ENCODE measurements around the gene AKT3.

The AKT3 gene

DNA sequence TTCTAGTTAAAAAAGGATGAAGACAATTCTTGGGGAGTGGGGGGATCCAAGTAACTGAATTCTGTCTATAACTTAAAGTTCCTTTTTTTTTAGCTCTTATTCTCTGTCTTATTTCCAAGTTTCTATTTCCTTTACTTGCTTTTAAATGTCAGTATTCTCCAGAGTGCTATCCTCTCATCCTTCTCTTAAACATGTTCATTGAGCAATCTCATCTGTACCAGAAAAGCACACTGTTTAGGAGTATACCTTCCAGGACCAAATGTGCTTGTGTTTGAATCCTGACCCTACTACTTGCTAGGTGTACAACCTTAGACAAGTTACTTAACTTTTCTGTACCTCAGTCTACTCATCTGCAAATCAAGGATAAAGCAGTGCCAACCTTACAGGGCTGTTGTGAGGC, 50.1 kb downstream of the AKT3 start:
- no peaks in the 10 kb centered on the region for H3K79me1 ChIP-seq (ENCODE audit: low read length)
- no peak overlapping the region for H2BK5ac ChIP-seq (ENCODE audit: low read depth, low read length, poor library complexity)
- H3K4ac ChIP-seq (ENCODE audit: low read depth, low read length) = no peak overlapping the region
- no peaks in the 10 kb centered on the region for H3K36me3 ChIP-seq (ENCODE audit: control insufficient read depth in 1 of 2, insufficient read depth in 2 of 2, low read length in 2 of 2)
- no peak overlapping the region for H3K4me3 ChIP-seq (ENCODE audit: low read depth, low read length)
- no peak overlapping the region for H4K8ac ChIP-seq (ENCODE audit: low read depth, low read length)
- no peak overlapping the region for H3K27ac ChIP-seq (ENCODE audit: low read depth, low read length)
- H3K4me1 ChIP-seq (ENCODE audit: control insufficient read depth in 1 of 2, insufficient read depth in 2 of 2, low read length in 2 of 2) = peaks cover 4 to 5% of the 10 kb centered on the region in 2 experiments
- H3K18ac ChIP-seq (ENCODE audit: low read length) = no peak overlapping the region
- no peak overlapping the region for H2BK12ac ChIP-seq (ENCODE audit: low read length)
- no peaks in the 10 kb centered on the region for H3K27me3 ChIP-seq (ENCODE audit: insufficient read depth, low read length)
- no peaks in the 10 kb centered on the region for H3K79me2 ChIP-seq (ENCODE audit: control insufficient read depth, insufficient read depth, low read length, poor library complexity)
- H3K9ac ChIP-seq (ENCODE audit: low read length) = no peak overlapping the region
- no peak overlapping the region for H3K4me2 ChIP-seq (ENCODE audit: low read length)
- no peak overlapping the region for H3K14ac ChIP-seq (ENCODE audit: low read length)
- H4K12ac ChIP-seq (ENCODE audit: low read depth, low read length) = no peak overlapping the region
- H2AK5ac ChIP-seq (ENCODE audit: low read length) = no peak overlapping the region
- no peak overlapping the region for H2AFZ ChIP-seq (ENCODE audit: insufficient read depth, low read length, poor library complexity)
- H3K23ac ChIP-seq (ENCODE audit: low read length) = no peak overlapping the region
- H2BK120ac ChIP-seq (ENCODE audit: insufficient read depth, low read length, poor library complexity) = no peak overlapping the region
- no peak for DNase-seq
- no peaks in the 10 kb centered on the region for H3K9me3 ChIP-seq (ENCODE audit: insufficient read depth, low read depth, low read length)
- no peak overlapping the region for H4K91ac ChIP-seq (ENCODE audit: low read depth, low read length)

DNA sequence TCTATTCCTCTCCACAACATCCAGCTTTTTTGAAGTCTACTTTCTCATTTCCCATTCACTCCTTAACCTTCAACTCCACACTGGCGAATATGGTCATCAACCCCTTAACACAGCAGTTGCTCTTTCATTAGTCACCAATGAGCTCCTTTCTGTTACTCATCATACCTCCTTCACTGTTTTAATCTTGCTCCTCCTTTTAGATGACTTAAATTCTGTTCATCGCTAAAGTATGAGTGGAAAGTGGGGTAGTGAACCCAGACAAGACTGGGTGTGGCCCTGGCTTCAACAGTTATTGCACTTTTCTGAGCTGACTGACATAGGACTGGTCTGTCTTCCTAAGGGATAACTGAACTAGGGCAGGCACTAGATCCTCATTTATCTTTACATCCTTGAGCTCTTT, 51.3 kb downstream of the AKT3 start:
- Histone ChIP-seq H4K8ac (ENCODE audit: low read depth, low read length) (no peak overlapping the region), H3K36me3 (ENCODE audit: control insufficient read depth in 1 of 2, insufficient read depth in 2 of 2, low read length in 2 of 2) (no peaks in the 10 kb centered on the region), H3K79me2 (ENCODE audit: control insufficient read depth, insufficient read depth, low read length, poor library complexity) (no peaks in the 10 kb centered on the region), H3K4me3 (ENCODE audit: low read depth, low read length) (no peak overlapping the region), H3K23ac (ENCODE audit: low read length) (no peak overlapping the region), H3K27ac (ENCODE audit: low read depth, low read length) (no peak overlapping the region), H4K12ac (ENCODE audit: low read depth, low read length) (no peak overlapping the region), H3K79me1 (ENCODE audit: low read length) (no peaks in the 10 kb centered on the region), H4K91ac (ENCODE audit: low read depth, low read length) (no peak overlapping the region), H2BK12ac (ENCODE audit: low read length) (no peak overlapping the region), H3K14ac (ENCODE audit: low read length) (no peak overlapping the region), H3K4ac (ENCODE audit: low read depth, low read length) (no peak overlapping the region), H3K9me3 (ENCODE audit: insufficient read depth, low read depth, low read length) (no peaks in the 10 kb centered on the region), H2AK5ac (ENCODE audit: low read length) (no peak overlapping the region), H2BK5ac (ENCODE audit: low read depth, low read length, poor library complexity) (no peak overlapping the region), H2BK120ac (ENCODE audit: insufficient read depth, low read length, poor library complexity) (no peak overlapping the region), H3K27me3 (ENCODE audit: insufficient read depth, low read length) (no peaks in the 10 kb centered on the region), H3K18ac (ENCODE audit: low read length) (no peak overlapping the region), H3K4me2 (ENCODE audit: low read length) (no peak overlapping the region), H3K9ac (ENCODE audit: low read length) (no peak overlapping the region), H3K4me1 (ENCODE audit: control insufficient read depth in 1 of 2, insufficient read depth in 2 of 2, low read length in 2 of 2) (peaks cover 2% of the 10 kb centered on the region in 2 experiments), H2AFZ (ENCODE audit: insufficient read depth, low read length, poor library complexity) (no peak overlapping the region)
- no CpG with 5 or more reads among the region's 2 CpGs for WGBS (ENCODE audit: extremely low coverage, insufficient coverage, insufficient read length)
- peak; percentile 68 to 88 for DNase-seq

DNA sequence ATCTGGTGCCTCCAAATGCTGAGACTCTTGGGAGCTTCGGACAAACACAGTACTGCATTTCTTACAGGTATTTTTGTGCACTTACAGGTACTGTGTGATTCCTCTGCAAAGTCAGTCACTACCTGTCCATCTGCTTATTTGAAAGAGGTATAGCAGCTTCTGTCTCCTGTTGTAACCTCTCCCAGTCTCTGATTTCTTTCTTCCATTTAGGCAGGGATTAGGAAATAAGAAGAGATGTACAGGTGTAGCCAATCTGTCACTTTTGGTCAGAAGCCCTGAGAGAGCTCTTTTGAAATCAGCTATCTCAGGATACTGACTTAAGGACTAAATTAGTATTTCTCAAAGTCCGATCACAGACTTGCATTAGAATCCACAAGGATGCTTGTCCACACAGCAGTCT, 54.0 kb downstream of the AKT3 start:
- H2BK12ac ChIP-seq (ENCODE audit: low read length) = no peak overlapping the region
- no peaks in the 10 kb centered on the region for H3K9me3 ChIP-seq (ENCODE audit: insufficient read depth, low read depth, low read length)
- no peak overlapping the region for H3K18ac ChIP-seq (ENCODE audit: low read length)
- H4K8ac ChIP-seq (ENCODE audit: low read depth, low read length) = no peak overlapping the region
- no peaks in the 10 kb centered on the region for H3K27me3 ChIP-seq (ENCODE audit: insufficient read depth, low read length)
- H4K91ac ChIP-seq (ENCODE audit: low read depth, low read length) = no peak overlapping the region
- no peak overlapping the region for H2AK5ac ChIP-seq (ENCODE audit: low read length)
- no peak overlapping the region for H4K12ac ChIP-seq (ENCODE audit: low read depth, low read length)
- H3K4me2 ChIP-seq (ENCODE audit: low read length) = no peak overlapping the region
- no peak overlapping the region for H2BK120ac ChIP-seq (ENCODE audit: insufficient read depth, low read length, poor library complexity)
- H3K79me2 ChIP-seq (ENCODE audit: control insufficient read depth, insufficient read depth, low read length, poor library complexity) = peaks cover 3% of the 10 kb centered on the region
- H3K9ac ChIP-seq (ENCODE audit: low read length) = no peak overlapping the region
- H3K4me1 ChIP-seq (ENCODE audit: control insufficient read depth in 1 of 2, insufficient read depth in 2 of 2, low read length in 2 of 2) = peaks cover 0 to 2% of the 10 kb centered on the region in 2 experiments
- H3K79me1 ChIP-seq (ENCODE audit: low read length) = peaks cover 3% of the 10 kb centered on the region
- whole genome bisulfite sequencing (ENCODE audit: extremely low coverage, insufficient coverage, insufficient read length) = no CpG with 5 or more reads among the region's 2 CpGs
- no peak overlapping the region for H3K27ac ChIP-seq (ENCODE audit: low read depth, low read length)
- H3K23ac ChIP-seq (ENCODE audit: low read length) = no peak overlapping the region
- no peak for DNase-seq
- no peak overlapping the region for H3K14ac ChIP-seq (ENCODE audit: low read length)
- no peaks in the 10 kb centered on the region for H3K36me3 ChIP-seq (ENCODE audit: control insufficient read depth in 1 of 2, insufficient read depth in 2 of 2, low read length in 2 of 2)
- H3K4ac ChIP-seq (ENCODE audit: low read depth, low read length) = no peak overlapping the region
- no peak overlapping the region for H2AFZ ChIP-seq (ENCODE audit: insufficient read depth, low read length, poor library complexity)
- H3K4me3 ChIP-seq (ENCODE audit: low read depth, low read length) = no peak overlapping the region
- H2BK5ac ChIP-seq (ENCODE audit: low read depth, low read length, poor library complexity) = no peak overlapping the region

DNA sequence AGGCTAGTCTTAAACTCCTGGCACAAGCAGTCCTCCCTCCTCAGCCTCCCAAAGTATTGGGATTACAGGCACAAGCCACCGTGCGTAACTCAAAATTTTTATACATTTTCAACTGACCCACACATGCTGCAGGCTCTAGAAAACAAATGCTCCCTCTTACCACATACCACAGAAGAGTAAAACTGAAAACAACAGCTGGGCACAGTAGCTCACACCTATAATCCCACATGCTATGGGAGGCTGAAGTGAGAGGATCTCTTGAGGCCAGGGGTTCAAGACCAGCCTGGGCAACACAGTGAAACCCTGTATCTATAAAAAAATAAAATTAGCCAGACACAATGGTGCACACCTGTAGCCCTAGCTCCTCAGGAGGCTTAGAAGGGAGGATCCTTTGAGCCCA, 56.7 kb downstream of the AKT3 start:
- Histone ChIP-seq H2AK5ac (ENCODE audit: low read length) (no peak overlapping the region), H2BK120ac (ENCODE audit: insufficient read depth, low read length, poor library complexity) (no peak overlapping the region), H3K18ac (ENCODE audit: low read length) (no peak overlapping the region), H3K9ac (ENCODE audit: low read length) (no peak overlapping the region), H2AFZ (ENCODE audit: insufficient read depth, low read length, poor library complexity) (no peak overlapping the region), H3K79me2 (ENCODE audit: control insufficient read depth, insufficient read depth, low read length, poor library complexity) (peaks cover 3% of the 10 kb centered on the region), H4K8ac (ENCODE audit: low read depth, low read length) (peak overlapping the region; percentile 19), H3K36me3 (ENCODE audit: control insufficient read depth in 1 of 2, insufficient read depth in 2 of 2, low read length in 2 of 2) (peaks cover 0 to 3% of the 10 kb centered on the region in 2 experiments), H2BK12ac (ENCODE audit: low read length) (peak overlapping the region; percentile 64), H4K12ac (ENCODE audit: low read depth, low read length) (no peak overlapping the region), H3K27ac (ENCODE audit: low read depth, low read length) (no peak overlapping the region), H3K4me2 (ENCODE audit: low read length) (no peak overlapping the region), H3K79me1 (ENCODE audit: low read length) (peaks cover 3% of the 10 kb centered on the region), H4K91ac (ENCODE audit: low read depth, low read length) (no peak overlapping the region), H3K23ac (ENCODE audit: low read length) (no peak overlapping the region), H3K9me3 (ENCODE audit: insufficient read depth, low read depth, low read length) (no peaks in the 10 kb centered on the region), H2BK5ac (ENCODE audit: low read depth, low read length, poor library complexity) (no peak overlapping the region), H3K4me1 (ENCODE audit: control insufficient read depth in 1 of 2, insufficient read depth in 2 of 2, low read length in 2 of 2) (peaks cover 0 to 2% of the 10 kb centered on the region in 2 experiments), H3K4ac (ENCODE audit: low read depth, low read length) (no peak overlapping the region), H3K14ac (ENCODE audit: low read length) (no peak overlapping the region), H3K27me3 (ENCODE audit: insufficient read depth, low read length) (no peaks in the 10 kb centered on the region), H3K4me3 (ENCODE audit: low read depth, low read length) (no peak overlapping the region)
- no CpG with 5 or more reads among the region's 2 CpGs for WGBS (ENCODE audit: extremely low coverage, insufficient coverage, insufficient read length)
- DNase-seq = peak in 1 of 2 donors; percentile 17
